T-helper 2 cell treated with Interferon-gamma antibody and Interleukin-4, amounts not matched to agents 5 μg/mL and 100 μg/mL, for 36 hours (primary cell): ENCODE results near the gene USP25.
A peak's percentile ranks its signal among the peaks of the same experiment; 100 is the strongest.
"Not testable (repeated sequence)": the region's sequence is repeated elsewhere in the genome, so short reads cannot be mapped to it uniquely, and the experiment has no call there.

Experiments used
- DNase-seq: peaks from one replicate; pipeline ENCODE4 v3.0.0; 2021; ENCODE audit warnings: low spot score
- H3K27ac Mint-ChIP-seq: one replicate; pipeline ENCODE4 v1.8.0; 2021; ENCODE audit warnings: mild to moderate bottlenecking, mixed read lengths
- H3K27me3 Mint-ChIP-seq: one replicate; pipeline ENCODE4 v1.8.0; 2021; ENCODE audit warnings: low read depth, mixed read lengths
- H3K36me3 Mint-ChIP-seq: one replicate; pipeline ENCODE4 v1.8.0; 2021; ENCODE audit warnings: low read depth, mixed read lengths
- H3K4me1 Mint-ChIP-seq: one replicate; pipeline ENCODE4 v1.8.0; 2021; ENCODE audit warnings: low read depth, mixed read lengths
- H3K4me3 Mint-ChIP-seq: one replicate; pipeline ENCODE4 v1.8.0; 2022; ENCODE audit warnings: mild to moderate bottlenecking, moderate library complexity, mixed read lengths
- H3K9me3 Mint-ChIP-seq: one replicate; pipeline ENCODE4 v1.8.0; 2021; ENCODE audit warnings: mixed read lengths

USP25 gene

GRCh38 chr21:15719976-15720375 lies 9.8 kb upstream of the USP25 start:
- DNase-seq: no peak
- H3K4me3 Mint-ChIP-seq: no peak overlapping the region

GRCh38 chr21:15722591-15723324 lies 7.0 kb upstream of the USP25 start:
- Mint-ChIP-seq H3K36me3 (no peaks in the 10 kb centered on the region), H3K4me3 (no peak overlapping the region), H3K27me3 (peaks cover 30% of the 10 kb centered on the region), H3K27ac (no peak overlapping the region), H3K4me1 (no peaks in the 10 kb centered on the region), H3K9me3 (no peaks in the 10 kb centered on the region)
- no peak for DNase-seq

More at GRCh38 chr21:15719976-15720375, 9.8 kb upstream of the USP25 start:
- H3K36me3 Mint-ChIP-seq: no peaks in the 10 kb centered on the region
- no peak overlapping the region for H3K27ac Mint-ChIP-seq
- peaks cover 10% of the 10 kb centered on the region for H3K27me3 Mint-ChIP-seq
- no peaks in the 10 kb centered on the region for H3K4me1 Mint-ChIP-seq
- no peaks in the 10 kb centered on the region for H3K9me3 Mint-ChIP-seq

GRCh38 chr21:15725949-15726348 lies 3.8 kb upstream of the USP25 start:
- H3K4me3 Mint-ChIP-seq: no peak overlapping the region

GRCh38 chr21:15728046-15728445 lies 1.7 kb upstream of the USP25 start:
- Mint-ChIP-seq H3K27ac (no peak overlapping the region), H3K9me3 (no peaks in the 10 kb centered on the region), H3K4me3 (no peak overlapping the region), H3K36me3 (peaks cover 2% of the 10 kb centered on the region), H3K4me1 (peaks cover 16% of the 10 kb centered on the region), H3K27me3 (peaks cover 37% of the 10 kb centered on the region)
- no peak for DNase-seq

More at GRCh38 chr21:15725949-15726348, 3.8 kb upstream of the USP25 start:
- Mint-ChIP-seq H3K27ac (no peak overlapping the region), H3K36me3 (no peaks in the 10 kb centered on the region), H3K27me3 (peaks cover 37% of the 10 kb centered on the region), H3K9me3 (no peaks in the 10 kb centered on the region), H3K4me1 (peaks cover 5% of the 10 kb centered on the region)
- no peak for DNase-seq

GRCh38 chr21:15729346-15729673 lies 472 bp upstream of the USP25 start:
- H3K27ac Mint-ChIP-seq: peak overlapping the region; percentile 60
- peaks cover 23% of the 10 kb centered on the region for H3K4me1 Mint-ChIP-seq
- peaks cover 2% of the 10 kb centered on the region for H3K36me3 Mint-ChIP-seq
- H3K27me3 Mint-ChIP-seq: peaks cover 34% of the 10 kb centered on the region
- H3K9me3 Mint-ChIP-seq: no peaks in the 10 kb centered on the region
- no peak for DNase-seq
- peak overlapping the region; percentile 69 for H3K4me3 Mint-ChIP-seq

- Mint-ChIP-seq H3K36me3 (peaks cover 4% of the 10 kb centered on the region), H3K4me3 (peak overlapping the region; percentile 95), H3K4me1 (peaks cover 33% of the 10 kb centered on the region), H3K27me3 (peaks cover 21% of the 10 kb centered on the region), H3K27ac (peak overlapping the region; percentile 94), H3K9me3 (no peaks in the 10 kb centered on the region)
- no peak for DNase-seq
Measured at GRCh38 chr21:15730484-15731242, 881 bp downstream of the USP25 start.

- Mint-ChIP-seq H3K4me1 (peaks cover 39% of the 10 kb centered on the region), H3K36me3 (peaks cover 4% of the 10 kb centered on the region), H3K9me3 (no peaks in the 10 kb centered on the region), H3K4me3 (peak overlapping the region; percentile 95), H3K27me3 (peaks cover 15% of the 10 kb centered on the region), H3K27ac (peak overlapping the region; percentile 94)
- no peak for DNase-seq
Measured at GRCh38 chr21:15731243-15731613, 1.4 kb downstream of the USP25 start.

GRCh38 chr21:15732290-15732995 lies 2.7 kb downstream of the USP25 start:
- no peak for DNase-seq
- H3K9me3 Mint-ChIP-seq: no peaks in the 10 kb centered on the region
- H3K4me1 Mint-ChIP-seq: peaks cover 47% of the 10 kb centered on the region

GRCh38 chr21:15732996-15733329 lies 3.2 kb downstream of the USP25 start:
- Mint-ChIP-seq H3K4me3 (peak overlapping the region; percentile 85), H3K27ac (peak overlapping the region; percentile 91), H3K27me3 (peaks cover 7% of the 10 kb centered on the region), H3K4me1 (peaks cover 51% of the 10 kb centered on the region), H3K9me3 (peaks cover 2% of the 10 kb centered on the region), H3K36me3 (peaks cover 13% of the 10 kb centered on the region)
- no peak for DNase-seq

More at GRCh38 chr21:15732290-15732995, 2.7 kb downstream of the USP25 start:
- peaks cover 8% of the 10 kb centered on the region for H3K27me3 Mint-ChIP-seq
- peaks cover 10% of the 10 kb centered on the region for H3K36me3 Mint-ChIP-seq
- H3K27ac Mint-ChIP-seq: peak overlapping the region; percentile 94
- peak overlapping the region; percentile 95 for H3K4me3 Mint-ChIP-seq

GRCh38 chr21:15735409-15735808 lies 5.6 kb downstream of the USP25 start:
- H3K4me1 Mint-ChIP-seq: peaks cover 69% of the 10 kb centered on the region
- peaks cover 19% of the 10 kb centered on the region for H3K36me3 Mint-ChIP-seq
- no peaks in the 10 kb centered on the region for H3K27me3 Mint-ChIP-seq
- peaks cover 4% of the 10 kb centered on the region for H3K9me3 Mint-ChIP-seq
- DNase-seq: no peak
- peak overlapping the region; percentile 60 for H3K4me3 Mint-ChIP-seq
- peak overlapping the region; percentile 38 for H3K27ac Mint-ChIP-seq

- H3K4me3 Mint-ChIP-seq: peak overlapping the region; percentile 60
- H3K36me3 Mint-ChIP-seq: peaks cover 19% of the 10 kb centered on the region
- peak overlapping the region; percentile 56 for H3K27ac Mint-ChIP-seq
- H3K27me3 Mint-ChIP-seq, DNase-seq, H3K9me3 Mint-ChIP-seq: not testable (repeated sequence)
- H3K4me1 Mint-ChIP-seq: peaks cover 70% of the 10 kb centered on the region
Measured at GRCh38 chr21:15735931-15736330, 6.1 kb downstream of the USP25 start.

- peak overlapping the region; percentile 27 for H3K4me3 Mint-ChIP-seq
- not testable (repeated sequence) for H3K9me3 Mint-ChIP-seq, H3K27ac Mint-ChIP-seq, DNase-seq, H3K27me3 Mint-ChIP-seq
- H3K4me1 Mint-ChIP-seq: peaks cover 67% of the 10 kb centered on the region
- H3K36me3 Mint-ChIP-seq: peaks cover 33% of the 10 kb centered on the region
Measured at GRCh38 chr21:15738779-15739178, 9.0 kb downstream of the USP25 start.

GRCh38 chr21:15740383-15740782 lies 10.6 kb downstream of the USP25 start:
- Mint-ChIP-seq H3K4me1 (peaks cover 56% of the 10 kb centered on the region), H3K9me3 (peaks cover 4% of the 10 kb centered on the region), H3K36me3 (peaks cover 36% of the 10 kb centered on the region), H3K27me3 (no peaks in the 10 kb centered on the region), H3K4me3 (no peak overlapping the region), H3K27ac (no peak overlapping the region)
- DNase-seq: no peak

GRCh38 chr21:15741510-15741909 lies 11.7 kb downstream of the USP25 start:
- no peak for DNase-seq
- Mint-ChIP-seq H3K36me3 (peaks cover 37% of the 10 kb centered on the region), H3K4me1 (peaks cover 50% of the 10 kb centered on the region), H3K4me3 (no peak overlapping the region), H3K27me3 (no peaks in the 10 kb centered on the region), H3K9me3 (peaks cover 4% of the 10 kb centered on the region), H3K27ac (no peak overlapping the region)
